ENCODE data around the gene ADGRL4.
"Not testable (repeated sequence)": the region's sequence is repeated elsewhere in the genome, so short reads cannot be mapped to it uniquely, and the experiment has no call there.

The ADGRL4 gene

GRCh38 chr1:78918157-78918556, 88.4 kb downstream of the ADGRL4 start:
- DNase-seq (ENCODE audit: low read depth in 2 of 2), result no peak

GRCh38 chr1:78916986-78917385, 89.5 kb downstream of the ADGRL4 start:
- DNase-seq (ENCODE audit: low read depth in 2 of 2), result no peak

- no peak for DNase-seq (ENCODE audit: low read depth in 2 of 2)
Observed at GRCh38 chr1:78913950-78914349, 92.6 kb downstream of the ADGRL4 start.

- no peak for DNase-seq (ENCODE audit: low read depth in 2 of 2)
Observed at GRCh38 chr1:78911956-78912880, 94.3 kb downstream of the ADGRL4 start.

GRCh38 chr1:78902641-78903040, 103.9 kb downstream of the ADGRL4 start:
- DNase-seq (ENCODE audit: low read depth in 2 of 2), result no peak

- DNase-seq (ENCODE audit: low read depth in 2 of 2), result no peak
Observed at GRCh38 chr1:78894811-78895210, 111.7 kb downstream of the ADGRL4 start.

GRCh38 chr1:78892260-78892840, 114.2 kb downstream of the ADGRL4 start:
- DNase-seq (ENCODE audit: low read depth in 2 of 2), result no peak

GRCh38 chr1:78887458-78887857, 119.1 kb downstream of the ADGRL4 start:
- DNase-seq (ENCODE audit: low read depth in 2 of 2), result no peak

- no peak for DNase-seq (ENCODE audit: low read depth in 2 of 2)
Observed at GRCh38 chr1:78884685-78885452, 121.7 kb downstream of the ADGRL4 start.

- no peak for DNase-seq (ENCODE audit: low read depth in 2 of 2)
Observed at GRCh38 chr1:78880223-78880622, 126.3 kb downstream of the ADGRL4 start.

GRCh38 chr1:78875986-78876385, 130.5 kb downstream of the ADGRL4 start:
- not testable (repeated sequence) for DNase-seq (ENCODE audit: low read depth in 2 of 2)

GRCh38 chr1:78872801-78873200, 133.7 kb downstream of the ADGRL4 start:
- not testable (repeated sequence) for DNase-seq (ENCODE audit: low read depth in 2 of 2)

GRCh38 chr1:78871249-78871648, 135.3 kb downstream of the ADGRL4 start:
- no peak for DNase-seq (ENCODE audit: low read depth in 2 of 2)

- no peak for DNase-seq (ENCODE audit: low read depth in 2 of 2)
Observed at GRCh38 chr1:78869136-78869535, 137.4 kb downstream of the ADGRL4 start.

GRCh38 chr1:78864175-78864574, 142.4 kb downstream of the ADGRL4 start:
- no peak for DNase-seq (ENCODE audit: low read depth in 2 of 2)

- DNase-seq (ENCODE audit: low read depth in 2 of 2), result no peak
Observed at GRCh38 chr1:78856096-78856495, 150.4 kb downstream of the ADGRL4 start.

- no peak for DNase-seq (ENCODE audit: low read depth in 2 of 2)
Observed at GRCh38 chr1:78855258-78855657, 151.3 kb downstream of the ADGRL4 start.

GRCh38 chr1:78854556-78854955, 152.0 kb downstream of the ADGRL4 start:
- no peak for DNase-seq (ENCODE audit: low read depth in 2 of 2)

GRCh38 chr1:78843546-78843945, 163.0 kb downstream of the ADGRL4 start:
- DNase-seq (ENCODE audit: low read depth in 2 of 2), result no peak

- DNase-seq (ENCODE audit: low read depth in 2 of 2), result no peak
Observed at GRCh38 chr1:78843111-78843510, 163.4 kb downstream of the ADGRL4 start.

GRCh38 chr1:78840453-78841271, 165.9 kb downstream of the ADGRL4 start:
- no peak for DNase-seq (ENCODE audit: low read depth in 2 of 2)
